Fibroblast of mammary gland (primary cell): ENCODE results near the gene SNX2.

Experiments used
- DNase-seq: peaks from one replicate; pipeline ENCODE4 v3.0.0-alpha.2; 2010; ENCODE audit warnings: low read depth
- H3K4me3 ChIP-seq: 2 replicates; pipeline ENCODE4 v1.5.1; 2011; ENCODE audit warnings: low read depth, mild to moderate bottlenecking, low read length, moderate library complexity; ENCODE audit not compliant: control insufficient read depth
- TF ChIP-seq, protein P1 (sequence below): conservative IDR thresholded peaks from 2 replicates; pipeline ENCODE4 v1.5.1; 2011; ENCODE audit warnings: low read depth, low read length, inconsistent platforms; ENCODE audit not compliant: control insufficient read depth, insufficient read depth

The SNX2 gene

DNA sequence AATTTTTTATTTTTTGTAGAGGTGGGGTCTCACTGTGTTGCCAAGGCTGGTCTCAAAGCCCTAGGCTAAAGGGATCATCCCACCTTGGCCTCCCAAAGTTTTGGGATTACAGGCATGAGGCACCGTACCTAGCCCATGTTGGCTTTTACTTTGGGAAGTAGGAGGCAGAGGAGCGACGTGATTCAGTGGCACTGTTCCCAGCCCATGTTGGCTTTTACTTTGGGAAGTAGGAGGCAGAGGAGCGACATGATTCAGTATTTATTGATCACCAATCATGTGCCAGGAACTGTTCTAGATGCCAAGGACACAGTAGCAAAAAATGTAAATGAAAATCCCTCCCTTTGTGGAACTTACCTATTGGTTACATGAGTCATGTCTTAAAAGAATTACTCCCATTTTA lies 88.8 kb downstream of the SNX2 start:
- H3K4me3 ChIP-seq: no peak overlapping the region
- TF ChIP-seq, protein P1, sequence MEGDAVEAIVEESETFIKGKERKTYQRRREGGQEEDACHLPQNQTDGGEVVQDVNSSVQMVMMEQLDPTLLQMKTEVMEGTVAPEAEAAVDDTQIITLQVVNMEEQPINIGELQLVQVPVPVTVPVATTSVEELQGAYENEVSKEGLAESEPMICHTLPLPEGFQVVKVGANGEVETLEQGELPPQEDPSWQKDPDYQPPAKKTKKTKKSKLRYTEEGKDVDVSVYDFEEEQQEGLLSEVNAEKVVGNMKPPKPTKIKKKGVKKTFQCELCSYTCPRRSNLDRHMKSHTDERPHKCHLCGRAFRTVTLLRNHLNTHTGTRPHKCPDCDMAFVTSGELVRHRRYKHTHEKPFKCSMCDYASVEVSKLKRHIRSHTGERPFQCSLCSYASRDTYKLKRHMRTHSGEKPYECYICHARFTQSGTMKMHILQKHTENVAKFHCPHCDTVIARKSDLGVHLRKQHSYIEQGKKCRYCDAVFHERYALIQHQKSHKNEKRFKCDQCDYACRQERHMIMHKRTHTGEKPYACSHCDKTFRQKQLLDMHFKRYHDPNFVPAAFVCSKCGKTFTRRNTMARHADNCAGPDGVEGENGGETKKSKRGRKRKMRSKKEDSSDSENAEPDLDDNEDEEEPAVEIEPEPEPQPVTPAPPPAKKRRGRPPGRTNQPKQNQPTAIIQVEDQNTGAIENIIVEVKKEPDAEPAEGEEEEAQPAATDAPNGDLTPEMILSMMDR: no peak
- DNase-seq: no peak

DNA sequence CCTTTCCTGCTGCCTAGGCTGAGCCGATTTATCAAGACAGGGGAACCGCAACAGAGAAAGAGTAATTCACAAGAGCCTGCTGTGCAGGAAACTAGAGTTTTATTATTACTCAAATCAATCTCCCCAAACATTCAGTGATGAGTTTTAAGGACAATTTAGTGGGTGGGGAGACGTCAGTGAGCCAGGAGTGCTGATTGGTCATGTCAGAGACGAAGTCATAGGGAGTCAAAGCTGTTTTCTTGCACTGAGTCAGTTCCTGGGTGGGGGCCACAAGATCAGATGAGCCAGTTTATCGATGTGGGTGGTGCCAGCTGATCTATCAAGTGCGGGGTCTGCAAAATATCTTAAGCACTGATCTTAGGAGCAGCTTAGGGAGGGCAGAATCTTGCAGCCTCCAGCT lies 89.5 kb downstream of the SNX2 start:
- no peak overlapping the region for H3K4me3 ChIP-seq
- TF ChIP-seq, protein P1: no peak
- peak; percentile 55 for DNase-seq

DNA sequence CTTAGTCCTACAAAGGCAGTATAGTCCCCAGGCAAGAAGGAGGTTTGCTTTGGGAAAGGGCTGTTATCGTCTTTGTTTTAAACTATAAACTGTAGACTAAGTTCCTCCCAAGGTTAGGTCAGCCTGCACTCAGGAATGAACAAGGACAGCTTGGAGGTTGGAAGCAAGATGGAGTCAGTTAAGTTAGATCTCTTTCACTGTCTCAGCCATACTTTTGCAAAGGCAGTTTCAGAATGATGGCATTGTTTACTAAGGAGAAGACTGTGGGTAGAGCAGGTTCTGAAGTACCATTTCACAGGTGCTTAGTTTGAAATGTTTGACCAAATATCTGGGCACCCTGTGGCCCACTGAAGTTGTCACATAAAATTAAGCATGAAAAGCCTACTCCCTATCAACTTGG lies 90.0 kb downstream of the SNX2 start:
- TF ChIP-seq, protein P1: no peak
- no peak for DNase-seq
- H3K4me3 ChIP-seq: no peak overlapping the region

DNA sequence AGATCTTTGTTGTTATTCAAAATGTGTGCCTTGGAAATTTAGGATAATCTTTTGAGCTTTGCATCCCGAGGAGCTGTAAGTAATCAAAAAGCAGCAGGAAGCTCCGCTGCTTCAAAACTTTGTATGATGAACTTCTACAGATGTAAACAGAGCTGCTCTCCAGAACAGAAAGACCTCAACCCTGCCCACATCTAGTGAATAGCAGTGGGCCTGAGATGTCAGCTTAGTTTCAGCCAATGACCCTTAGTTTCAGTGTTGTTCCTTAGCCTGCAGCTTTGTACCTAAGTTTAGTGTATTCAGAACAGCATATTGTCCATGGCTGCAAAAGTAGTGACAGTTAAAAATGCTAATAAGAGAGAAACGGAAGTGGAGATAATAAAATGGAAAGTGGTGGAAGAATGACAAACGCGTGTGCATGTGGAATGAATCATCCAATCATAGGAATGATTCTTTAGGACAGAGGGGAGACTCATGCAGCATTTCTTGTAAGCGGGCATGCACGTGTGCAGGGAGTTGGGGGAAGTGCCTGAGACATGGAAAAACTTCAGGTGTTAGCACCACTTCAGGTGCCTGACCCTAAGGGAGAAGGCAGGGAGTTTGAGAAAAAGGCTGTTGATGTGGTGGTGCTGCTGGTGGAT lies 95.5 kb downstream of the SNX2 start:
- peak; percentile 71 for DNase-seq
- TF ChIP-seq, protein P1: no peak
- no peak overlapping the region for H3K4me3 ChIP-seq

DNA sequence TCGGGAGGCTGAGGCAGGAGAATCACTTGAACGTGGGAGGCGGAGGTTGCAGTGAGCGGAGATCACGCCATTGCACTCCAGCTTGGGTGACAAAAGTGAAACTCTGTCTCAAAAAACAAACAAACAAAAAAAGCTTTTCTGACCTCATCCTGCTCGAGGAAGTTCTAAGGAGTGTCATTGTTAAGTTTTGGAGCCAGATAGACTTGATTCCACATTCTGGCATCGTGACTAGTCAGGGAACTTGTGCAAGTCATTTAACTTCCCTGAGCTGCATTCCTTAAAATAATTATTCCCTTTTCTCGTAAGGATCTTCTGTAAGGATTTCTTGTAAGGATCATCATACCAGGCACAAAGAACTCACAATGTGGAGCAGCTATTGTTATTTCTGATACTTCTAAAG lies 96.8 kb downstream of the SNX2 start:
- TF ChIP-seq, protein P1: no peak
- H3K4me3 ChIP-seq: no peak overlapping the region
- peak; percentile 36 for DNase-seq

DNA sequence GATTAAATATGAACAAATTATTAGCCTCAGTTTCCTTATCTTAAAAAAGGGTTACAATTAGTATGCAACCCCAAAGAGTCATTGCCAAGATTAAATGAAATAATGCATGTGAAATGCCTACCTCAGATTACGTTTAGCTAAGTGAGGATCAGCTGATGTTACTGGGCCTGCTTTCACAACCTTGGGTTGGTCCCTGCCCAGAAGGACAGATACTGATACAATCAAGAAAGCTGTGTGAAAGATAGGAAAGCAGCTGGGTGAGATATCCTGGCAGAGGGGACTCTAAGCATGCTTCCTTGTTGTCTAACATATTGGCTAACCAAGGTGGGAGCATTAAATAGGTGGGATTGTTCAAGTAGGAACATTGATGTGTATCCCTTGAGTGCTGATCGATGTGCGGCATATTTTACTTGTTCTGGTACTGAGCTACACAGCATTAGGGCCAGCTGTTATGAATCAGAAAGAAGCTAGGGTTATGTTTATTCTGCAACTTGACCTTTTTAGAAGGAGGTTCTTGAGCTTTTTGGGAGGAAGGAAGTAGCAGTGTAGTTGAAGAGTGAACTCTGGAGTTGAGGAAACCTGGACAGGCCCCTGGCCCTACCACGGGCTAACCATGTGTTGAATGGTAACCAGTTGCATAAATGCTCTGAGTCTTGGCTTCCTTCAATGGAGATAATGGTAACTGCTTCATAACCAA lies 99.4 kb downstream of the SNX2 start:
- TF ChIP-seq, protein P1: no peak
- no peak overlapping the region for H3K4me3 ChIP-seq
- DNase-seq: peak; percentile 31
